ENCODE results near the gene HECTD1. TPM values are rescaled to one million over a fixed set of nuclear protein-coding genes. Genes with fewer than 3 reads are reported as not detected.
"Not testable (repeated sequence)": the region's sequence is repeated elsewhere in the genome, so short reads cannot be mapped to it uniquely, and the experiment has no call there.

The HECTD1 gene
- total RNA-seq, 2 donors from 2014 or later: 121 to 178 TPM

GRCh38 chr14:31203899-31204592 is 3.5 kb downstream of the HECTD1 start:
- ATAC-seq, DNase-seq: not testable (repeated sequence)
- intact Hi-C loops (cut with DNase I): loop anchor here in 1 of 2 donors (10.0 kb wide), 1 partner anchor 121 kb away; no protein-coding TSS in a partner anchor

GRCh38 chr14:31203414-31203742 is 4.2 kb downstream of the HECTD1 start:
- ATAC-seq (no peak), DNase-seq (no peak)
- intact Hi-C loops (cut with DNase I): loop anchor here in 1 of 2 donors (10.0 kb wide), 1 partner anchor 121 kb away; no protein-coding TSS in a partner anchor

DNA sequence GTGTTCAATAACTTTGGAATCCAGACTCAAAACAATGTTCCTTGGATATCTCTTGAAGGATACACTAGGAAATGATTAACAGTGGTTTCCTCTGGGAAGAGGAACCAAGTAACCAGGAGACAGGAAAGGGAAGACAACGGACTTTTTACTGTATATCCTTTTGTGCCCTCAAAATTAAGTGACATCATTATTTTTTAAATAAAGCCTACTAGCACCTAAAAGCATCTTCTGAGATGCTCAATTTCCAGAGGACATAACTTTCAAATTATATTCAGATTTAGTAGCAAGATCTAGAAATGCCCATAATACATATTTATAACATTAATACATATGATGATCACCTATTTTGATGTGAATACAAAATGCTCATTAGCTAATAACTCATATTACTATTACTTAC is 6.5 kb downstream of the HECTD1 start:
- ATAC-seq (no peak), DNase-seq (no peak)
- intact Hi-C loops (cut with DNase I): loop anchor here in 1 of 2 donors (10.0 kb wide), 1 partner anchor 124 kb away; no protein-coding TSS in a partner anchor

GRCh38 chr14:31200702-31200990 is 6.9 kb downstream of the HECTD1 start:
- intact Hi-C loops (cut with DNase I): loop anchor here in 1 of 2 donors (10.0 kb wide), 1 partner anchor 124 kb away; no protein-coding TSS in a partner anchor
- no peak for ATAC-seq
- no peak for DNase-seq

DNA sequence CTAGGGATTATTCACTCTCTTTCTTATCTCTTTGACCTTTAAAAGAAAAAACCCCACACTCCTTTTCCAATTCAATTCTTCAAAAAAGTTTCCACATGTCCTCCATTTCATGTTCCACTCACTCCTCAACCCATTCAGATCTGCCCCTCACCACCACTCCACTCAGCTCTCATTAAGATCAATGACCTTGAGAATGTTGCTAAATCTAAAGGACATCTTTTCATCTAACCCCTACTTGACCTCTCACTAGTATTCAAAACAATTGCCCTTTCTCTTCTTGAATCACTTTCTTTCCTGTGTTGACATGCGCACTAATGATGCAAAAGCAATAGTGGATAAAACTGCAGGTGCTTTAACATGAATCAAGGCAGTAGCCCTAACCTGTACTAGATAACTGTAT is 9.9 kb downstream of the HECTD1 start:
- DNase-seq (no peak), ATAC-seq (no peak)
- intact Hi-C loops (cut with DNase I): no loop called here

- DNase-seq (no peak), ATAC-seq (no peak)
- intact Hi-C loops (cut with DNase I): no loop called here
Observed at GRCh38 chr14:31196839-31197492, 10.6 kb downstream of the HECTD1 start.

DNA sequence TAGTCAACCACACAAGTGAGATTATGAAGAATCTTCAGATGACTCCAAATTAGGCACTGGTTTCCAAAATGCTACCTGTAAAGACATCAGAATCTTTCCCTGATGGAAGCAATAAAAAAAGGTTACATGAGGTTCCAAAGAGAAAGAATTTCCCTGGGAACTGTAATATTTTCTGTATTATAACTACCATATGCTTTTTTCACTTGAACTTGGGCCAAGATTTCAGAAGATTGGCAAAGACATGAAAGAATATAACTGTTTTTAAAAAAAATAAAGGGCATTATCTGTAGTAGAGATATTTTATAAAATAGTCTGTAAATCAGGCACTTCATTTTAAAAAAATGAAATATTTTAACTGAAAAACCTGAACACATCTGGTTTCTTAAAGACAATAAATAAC is 12.9 kb downstream of the HECTD1 start:
- intact Hi-C loops (cut with DNase I): no loop called here
- ATAC-seq (no peak), DNase-seq (no peak)

DNA sequence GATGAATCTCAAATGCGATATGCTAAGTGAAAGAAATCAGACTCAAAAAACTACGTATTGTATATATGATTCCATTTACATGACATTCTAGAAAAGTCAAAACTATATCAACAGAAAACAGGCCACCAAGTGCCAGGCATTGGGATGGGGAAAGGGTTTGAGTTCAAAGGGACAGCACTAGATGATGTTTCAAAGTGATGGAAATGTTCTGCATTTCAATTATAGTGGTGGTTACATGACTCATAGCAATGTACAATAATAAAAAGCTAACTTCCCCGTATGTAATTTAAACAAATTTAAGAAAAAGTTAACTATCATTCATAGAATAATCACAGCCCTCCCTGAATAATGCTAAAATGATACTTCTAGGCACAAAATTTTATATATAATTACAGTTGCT is 13.5 kb downstream of the HECTD1 start:
- DNase-seq (no peak), ATAC-seq (no peak)
- intact Hi-C loops (cut with DNase I): no loop called here

DNA sequence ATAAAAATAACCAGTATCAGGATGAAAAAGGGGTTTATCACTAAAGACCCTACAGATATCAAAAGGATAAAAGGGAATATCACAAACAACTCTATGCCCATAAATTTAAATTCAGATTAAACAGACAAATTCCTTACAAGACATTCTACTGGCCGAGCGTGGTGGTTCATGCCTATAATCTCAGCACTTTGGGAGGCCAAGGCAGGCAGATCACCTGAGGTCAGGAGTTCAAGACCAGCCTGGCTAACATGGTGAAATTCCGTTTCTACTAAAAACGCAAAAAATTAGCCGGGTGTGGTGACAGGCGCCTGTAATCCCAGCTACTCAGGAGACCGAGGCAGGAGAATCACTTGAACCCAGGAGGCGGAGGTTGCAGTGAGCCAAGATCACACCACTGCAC is 15.0 kb downstream of the HECTD1 start:
- ATAC-seq; intact Hi-C loops (cut with DNase I); DNase-seq: not testable (repeated sequence)

GRCh38 chr14:31190717-31191263 is 16.8 kb downstream of the HECTD1 start:
- intact Hi-C loops (cut with DNase I): no loop called here
- no peak for ATAC-seq
- DNase-seq: no peak

DNA sequence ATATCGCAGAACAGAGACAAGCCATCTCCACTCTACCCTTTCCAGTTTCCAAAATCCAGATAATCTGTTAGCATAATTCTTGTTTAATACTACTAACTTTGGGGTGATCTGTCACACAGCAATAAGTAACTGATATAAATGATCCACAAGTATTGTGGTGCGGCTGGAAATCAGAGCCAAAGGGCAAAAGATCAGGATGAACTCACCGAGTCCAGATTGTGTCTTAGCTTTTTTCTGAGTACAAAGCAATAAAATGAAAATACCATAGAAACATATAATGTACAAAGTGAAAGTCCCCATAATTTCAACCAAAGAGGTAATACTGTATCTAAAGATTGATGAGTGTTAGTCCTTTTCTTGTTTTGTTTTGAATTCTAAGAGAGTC is 17.4 kb downstream of the HECTD1 start:
- no peak for ATAC-seq
- intact Hi-C loops (cut with DNase I): no loop called here
- no peak for DNase-seq

DNA sequence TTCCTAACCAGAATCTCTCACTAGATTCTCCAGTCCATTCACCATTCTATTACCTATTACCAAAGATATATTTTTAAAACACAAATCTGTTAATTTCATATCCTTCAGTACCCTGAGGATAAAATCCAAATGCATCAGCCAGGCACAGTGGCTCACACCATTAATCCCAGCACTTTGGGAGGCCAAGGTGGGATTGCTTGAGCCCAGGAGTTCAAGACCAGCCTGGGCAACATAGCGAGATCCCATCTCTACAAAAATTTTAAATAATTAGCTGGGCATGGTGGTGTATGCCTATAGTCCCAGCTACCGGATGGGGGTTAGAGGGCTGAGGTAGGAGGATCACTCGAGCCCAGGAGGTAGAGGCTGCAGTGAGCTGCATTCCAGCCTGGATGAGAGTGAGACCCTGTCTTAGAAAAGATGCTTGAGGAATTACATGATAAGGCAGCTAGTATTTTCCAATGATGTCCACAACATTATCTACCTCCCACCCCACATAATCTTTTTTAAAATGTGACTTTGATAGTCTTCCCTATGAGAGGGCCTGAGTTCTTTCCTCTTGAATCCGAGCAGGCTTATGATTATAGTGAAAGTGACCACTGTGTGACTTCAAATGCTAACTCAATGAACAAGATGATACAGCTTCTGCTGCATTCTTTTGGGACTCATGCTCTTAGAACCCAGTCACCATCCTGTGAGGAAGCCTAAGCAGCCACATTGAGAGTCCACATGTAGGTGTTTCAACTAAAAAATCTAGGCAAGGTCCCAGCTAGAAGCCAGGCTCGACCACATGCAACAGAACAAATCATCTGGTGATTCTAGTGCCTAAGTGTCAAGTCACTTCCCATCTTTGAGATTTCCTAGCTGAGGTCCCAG is 18.0 kb downstream of the HECTD1 start:
- intact Hi-C loops (cut with DNase I): no loop called here
- ATAC-seq: no peak
- DNase-seq: no peak

- intact Hi-C loops (cut with DNase I): no loop called here
- ATAC-seq: no peak
Observed at GRCh38 chr14:31188744-31189143, 18.8 kb downstream of the HECTD1 start.

DNA sequence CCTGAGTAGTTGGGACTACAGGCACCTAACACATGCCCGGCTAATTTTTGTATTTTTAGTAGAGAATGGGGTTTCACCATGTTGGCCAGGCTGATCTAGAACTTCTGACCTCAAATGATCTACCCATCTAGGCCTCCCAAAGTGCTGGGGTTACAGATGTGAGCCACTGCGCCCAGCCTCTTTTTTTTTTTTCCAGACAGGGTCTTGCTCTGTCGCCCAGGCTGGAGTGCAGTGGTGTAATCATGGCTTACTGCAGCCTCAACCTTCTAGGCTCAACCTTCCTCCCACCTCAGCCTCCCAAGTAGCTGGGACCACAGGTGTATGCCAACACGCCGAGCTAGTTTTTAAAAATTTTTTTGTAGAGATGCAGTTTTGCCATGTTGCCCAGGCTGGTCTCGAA is 25.6 kb downstream of the HECTD1 start:
- intact Hi-C loops (cut with DNase I); ATAC-seq; DNase-seq: not testable (repeated sequence)

More at GRCh38 chr14:31188744-31189143, 18.8 kb downstream of the HECTD1 start:
- no peak for DNase-seq

GRCh38 chr14:31181271-31181670 is 26.3 kb downstream of the HECTD1 start:
- intact Hi-C loops (cut with DNase I): no loop called here
- DNase-seq: no peak
- no peak for ATAC-seq

DNA sequence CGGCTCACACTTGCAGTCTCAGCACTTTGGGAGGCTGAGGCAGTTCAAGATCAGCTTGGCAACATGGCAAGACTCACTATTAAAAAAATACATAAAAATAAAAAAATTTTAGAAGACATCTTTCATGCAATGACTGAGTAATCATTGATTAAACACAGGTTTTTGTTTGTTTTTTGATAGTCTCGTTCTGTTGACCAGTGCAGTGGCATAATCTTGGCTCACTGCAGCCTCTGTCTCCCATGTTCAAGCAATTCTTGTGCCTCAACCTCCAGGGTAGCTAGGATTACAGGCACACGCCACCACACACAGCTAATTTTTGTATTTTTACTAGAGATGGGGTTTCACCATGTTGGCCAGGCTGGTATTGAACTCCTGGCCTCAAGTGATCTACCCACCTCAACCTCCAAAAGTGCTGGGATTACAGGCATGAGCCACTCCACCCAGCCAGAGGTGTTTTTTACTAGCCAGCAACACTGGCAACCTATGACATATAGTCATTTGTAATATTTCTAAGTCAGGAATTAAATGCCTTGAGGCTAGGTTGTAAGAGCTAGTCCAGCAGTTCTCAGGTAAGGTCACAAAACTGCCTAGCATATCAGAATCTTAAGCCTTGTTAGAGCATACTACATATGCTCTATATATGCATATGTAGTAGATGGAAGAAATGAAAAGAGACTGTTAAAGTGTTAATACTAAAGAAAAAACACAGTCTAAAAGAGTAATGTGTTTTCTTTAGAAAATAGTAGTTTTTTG is 27.1 kb downstream of the HECTD1 start:
- no peak for DNase-seq
- intact Hi-C loops (cut with DNase I): no loop called here
- ATAC-seq: peak in 1 of 2 donors; percentile 33

DNA sequence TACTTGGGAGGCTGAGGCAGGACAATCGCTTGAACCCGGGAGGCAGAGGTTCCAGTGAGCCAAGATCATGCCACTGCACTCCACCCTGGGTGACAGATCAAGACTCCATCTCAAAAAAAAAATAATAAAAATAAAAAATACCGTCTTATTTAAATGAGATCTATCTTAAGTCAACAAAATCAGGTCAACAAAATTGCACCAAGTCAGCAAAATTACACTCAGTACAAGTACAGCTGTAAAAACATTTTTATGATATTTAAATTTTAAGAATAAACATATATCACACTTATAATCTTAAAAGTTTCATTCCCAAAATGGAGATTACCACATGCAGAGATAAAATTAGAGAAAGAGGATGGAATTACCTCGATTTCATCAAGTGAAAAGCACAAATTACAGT is 33.2 kb downstream of the HECTD1 start:
- DNase-seq: no peak
- intact Hi-C loops (cut with DNase I): no loop called here
- no peak for ATAC-seq

DNA sequence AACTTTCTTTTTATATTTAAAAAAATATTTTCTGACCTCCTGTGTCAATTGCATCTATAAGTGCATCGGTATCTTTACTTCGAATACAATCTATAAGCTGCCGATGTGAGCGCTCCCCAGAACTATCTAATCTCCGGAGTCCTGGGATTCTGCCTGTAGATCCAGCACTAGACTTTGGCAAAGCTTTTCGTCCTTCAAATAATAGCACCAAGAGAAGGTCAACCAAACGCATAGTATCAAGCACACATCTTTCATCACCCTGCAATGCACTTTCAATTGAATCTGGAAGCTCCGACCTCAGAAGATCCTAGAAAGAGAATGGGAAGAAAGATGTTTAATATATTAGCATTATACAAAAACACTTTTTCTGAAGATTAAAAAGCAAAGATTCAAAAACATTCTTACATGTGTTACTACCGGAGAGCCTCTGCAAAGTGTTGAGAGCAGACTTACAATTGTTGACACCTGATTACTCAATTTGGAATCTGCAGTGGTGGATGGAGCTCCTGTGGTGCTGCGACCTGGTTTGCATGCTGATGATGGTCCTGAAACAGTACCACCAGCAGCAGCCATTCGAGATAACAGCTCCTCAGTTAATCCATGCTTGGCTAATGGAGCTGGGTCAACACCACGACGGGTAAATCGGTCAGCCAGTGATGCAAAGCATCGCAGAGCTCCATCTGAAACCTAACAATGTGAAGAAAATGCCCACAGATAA is 34.3 kb downstream of the HECTD1 start:
- ATAC-seq (peak in 1 of 2 donors; percentile 47), DNase-seq (no peak)
- intact Hi-C loops (cut with DNase I): no loop called here
